HL-60 (cell line): ENCODE results near the gene SLC25A21.
"Not testable (repeated sequence)": the region's sequence is repeated elsewhere in the genome, so short reads cannot be mapped to it uniquely, and the experiment has no call there.

Experiments
- CTCF ChIP-seq: IDR thresholded peaks from one replicate; pipeline ENCODE4 v1.5.1; 2011; ENCODE audit warnings: low read length, control low read depth, inconsistent platforms; ENCODE audit not compliant: insufficient read depth
- POLR2AphosphoS5 ChIP-seq: IDR thresholded peaks from 2 replicates; pipeline ENCODE4 v1.6.1; 2012; ENCODE audit warnings: low read depth
- REST ChIP-seq: IDR thresholded peaks from 2 replicates; pipeline ENCODE4 v1.6.1; 2012; ENCODE audit warnings: low read depth; ENCODE audit not compliant: insufficient replicate concordance

DNA sequence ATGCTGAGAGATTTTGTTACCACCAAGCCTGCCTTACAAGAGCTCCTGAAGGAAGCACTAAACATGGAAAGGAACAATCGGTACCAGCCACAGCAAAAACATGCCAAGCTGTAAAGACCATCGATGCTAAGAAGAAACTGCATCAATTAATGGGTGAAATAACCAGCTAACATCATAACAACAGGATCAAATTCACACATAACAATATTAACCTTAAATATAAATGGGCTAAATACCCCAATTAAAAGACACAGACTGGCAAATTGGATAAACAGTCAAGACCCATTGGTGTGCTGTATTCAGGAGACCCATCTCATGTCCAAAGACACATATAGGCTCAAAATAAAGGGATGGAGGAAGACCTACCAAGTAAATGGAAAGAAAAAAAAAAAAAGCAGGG, 17.3 kb upstream of the SLC25A21 start:
- not testable (repeated sequence) for TF ChIP-seq CTCF, POLR2AphosphoS5, REST
